ENCODE measurements around the gene C10orf53. TPM values are rescaled to one million over a fixed set of nuclear protein-coding genes. Genes with fewer than 3 reads are reported as not detected.

C10orf53 gene
- total RNA-seq, 1 donor from 2014 or later, result not detected

GRCh38 chr10:49653273-49653929 lies 26.1 kb upstream of the C10orf53 start:
- H4K20me1 ChIP-seq (ENCODE audit: low read depth), result no peaks in the 10 kb centered on the region
- no peak for DNase-seq (ENCODE audit: low spot score)
- H3K27ac Mint-ChIP-seq, result no peak overlapping the region
- no peaks in the 10 kb centered on the region for H3K9me3 Mint-ChIP-seq
- peaks cover under 1% of the 10 kb centered on the region for H3K9me3 ChIP-seq (ENCODE audit: low read depth)
- no peak overlapping the region for H3K4me3 ChIP-seq
- H2AFZ ChIP-seq (replicated peaks), result no peak overlapping the region
- no peaks in the 10 kb centered on the region for H3F3A ChIP-seq (ENCODE audit: low read depth)
- no peak overlapping the region for H3K9ac ChIP-seq
- H3K4me1 Mint-ChIP-seq, result peaks cover 13% of the 10 kb centered on the region
- peaks cover 7% of the 10 kb centered on the region for H3K27me3 ChIP-seq
- no peak overlapping the region for H3K4me3 Mint-ChIP-seq
- H3K36me3 ChIP-seq, result no peaks in the 10 kb centered on the region
- H3K36me3 Mint-ChIP-seq, result no peaks in the 10 kb centered on the region
- TF ChIP-seq CTCF (IDR thresholded peaks at IDR 0.05) (no peak), EZH2phosphoT487 (IDR thresholded peaks at IDR 0.05) (no peak), EZH2 (IDR thresholded peaks at IDR 0.05) (no peak)
- no peak overlapping the region for H3K27ac ChIP-seq
- no peak overlapping the region for H3K4me2 ChIP-seq
- H3K4me1 ChIP-seq, result peaks cover 8% of the 10 kb centered on the region
- no peaks in the 10 kb centered on the region for H3K79me2 ChIP-seq (ENCODE audit: low read depth)
- peaks cover 9% of the 10 kb centered on the region for H3K27me3 Mint-ChIP-seq (ENCODE audit: insufficient read depth, low read depth)

GRCh38 chr10:49654036-49654693 lies 25.3 kb upstream of the C10orf53 start:
- DNase-seq (ENCODE audit: low spot score), result no peak
- Mint-ChIP-seq H3K27me3 (ENCODE audit: insufficient read depth, low read depth) (peaks cover 8% of the 10 kb centered on the region), H3K9me3 (peaks cover 7% of the 10 kb centered on the region), H3K27ac (no peak overlapping the region), H3K36me3 (no peaks in the 10 kb centered on the region), H3K4me3 (no peak overlapping the region), H3K4me1 (peaks cover 10% of the 10 kb centered on the region)
- Histone ChIP-seq H3K79me2 (ENCODE audit: low read depth) (no peaks in the 10 kb centered on the region), H3K4me3 (no peak overlapping the region), H4K20me1 (ENCODE audit: low read depth) (no peaks in the 10 kb centered on the region), H3K4me2 (no peak overlapping the region), H3K36me3 (no peaks in the 10 kb centered on the region), H3K4me1 (peaks cover 4% of the 10 kb centered on the region), H3K27ac (no peak overlapping the region), H3F3A (ENCODE audit: low read depth) (no peaks in the 10 kb centered on the region), H3K9me3 (ENCODE audit: low read depth) (peaks cover 8% of the 10 kb centered on the region), H3K27me3 (peaks cover under 1% of the 10 kb centered on the region), H3K9ac (no peak overlapping the region), H2AFZ (replicated peaks) (no peak overlapping the region)
- TF ChIP-seq EZH2phosphoT487 (IDR thresholded peaks at IDR 0.05) (no peak), CTCF (IDR thresholded peaks at IDR 0.05) (no peak), EZH2 (IDR thresholded peaks at IDR 0.05) (no peak)

GRCh38 chr10:49655099-49655498 lies 24.4 kb upstream of the C10orf53 start:
- no peak for DNase-seq (ENCODE audit: low spot score)
- H3K36me3 ChIP-seq, result no peaks in the 10 kb centered on the region
- TF ChIP-seq EZH2 (IDR thresholded peaks at IDR 0.05) (no peak), CTCF (IDR thresholded peaks at IDR 0.05) (no peak), EZH2phosphoT487 (IDR thresholded peaks at IDR 0.05) (no peak)
- peaks cover 9% of the 10 kb centered on the region for H3K9me3 ChIP-seq (ENCODE audit: low read depth)
- Mint-ChIP-seq H3K36me3 (no peaks in the 10 kb centered on the region), H3K4me3 (no peak overlapping the region), H3K9me3 (peaks cover 11% of the 10 kb centered on the region), H3K4me1 (peaks cover 10% of the 10 kb centered on the region), H3K27me3 (ENCODE audit: insufficient read depth, low read depth) (peaks cover 8% of the 10 kb centered on the region), H3K27ac (no peak overlapping the region)
- H3K4me3 ChIP-seq, result no peak overlapping the region
- no peak overlapping the region for H2AFZ ChIP-seq (replicated peaks)
- H3F3A ChIP-seq (ENCODE audit: low read depth), result no peaks in the 10 kb centered on the region
- H3K9ac ChIP-seq, result no peak overlapping the region
- H3K4me1 ChIP-seq, result no peaks in the 10 kb centered on the region
- no peak overlapping the region for H3K27ac ChIP-seq
- no peak overlapping the region for H3K4me2 ChIP-seq
- H3K79me2 ChIP-seq (ENCODE audit: low read depth), result no peaks in the 10 kb centered on the region
- H3K27me3 ChIP-seq, result peaks cover 1% of the 10 kb centered on the region
- no peaks in the 10 kb centered on the region for H4K20me1 ChIP-seq (ENCODE audit: low read depth)
